ENCODE data around the gene NR4A3. TPM values are rescaled to one million over a fixed set of nuclear protein-coding genes. Genes with fewer than 3 reads are reported as not detected.
"Not testable (repeated sequence)": the region's sequence is repeated elsewhere in the genome, so short reads cannot be mapped to it uniquely, and the experiment has no call there.

Gene NR4A3
- total and polyA plus RNA-seq, 10 donors, result 0.32 to 6.7 (median 2.2) TPM

- DNase-seq, result no peak
- intact Hi-C loops (cut with DNase I; ENCODE audit: low total_unique reads), result no loop called here
- no peak for TF ChIP-seq POLR2AphosphoS5 (IDR thresholded peaks at IDR 0.05)
- peaks cover 11 to 23% (median 15%) of the 10 kb centered on the region in 6 donors for H3K4me1 ChIP-seq
- H3K9me3 ChIP-seq, result no peaks in the 10 kb centered on the region
- no peaks in the 10 kb centered on the region for H3K36me3 ChIP-seq
- WGBS, 5 donors, result 48 to 61% (median 60%) methylated on average over 4 of the region's 4 CpGs
- no peak overlapping the region for H3K27ac ChIP-seq
- H3K4me3 ChIP-seq, result no peak overlapping the region
- H3K27me3 ChIP-seq (replicated peaks in 1 of 7), result no peaks in the 10 kb centered on the region
These were observed 30.9 kb downstream of the NR4A3 start for GRCh38 chr9:99852617-99853016.

- H3K9me3 ChIP-seq, result no peaks in the 10 kb centered on the region
- intact Hi-C loops (cut with DNase I; ENCODE audit: low total_unique reads), result no loop called here
- H3K27ac ChIP-seq, result no peak overlapping the region
- TF ChIP-seq POLR2A (IDR thresholded peaks at IDR 0.05), result no peak
- TF ChIP-seq, protein P1, sequence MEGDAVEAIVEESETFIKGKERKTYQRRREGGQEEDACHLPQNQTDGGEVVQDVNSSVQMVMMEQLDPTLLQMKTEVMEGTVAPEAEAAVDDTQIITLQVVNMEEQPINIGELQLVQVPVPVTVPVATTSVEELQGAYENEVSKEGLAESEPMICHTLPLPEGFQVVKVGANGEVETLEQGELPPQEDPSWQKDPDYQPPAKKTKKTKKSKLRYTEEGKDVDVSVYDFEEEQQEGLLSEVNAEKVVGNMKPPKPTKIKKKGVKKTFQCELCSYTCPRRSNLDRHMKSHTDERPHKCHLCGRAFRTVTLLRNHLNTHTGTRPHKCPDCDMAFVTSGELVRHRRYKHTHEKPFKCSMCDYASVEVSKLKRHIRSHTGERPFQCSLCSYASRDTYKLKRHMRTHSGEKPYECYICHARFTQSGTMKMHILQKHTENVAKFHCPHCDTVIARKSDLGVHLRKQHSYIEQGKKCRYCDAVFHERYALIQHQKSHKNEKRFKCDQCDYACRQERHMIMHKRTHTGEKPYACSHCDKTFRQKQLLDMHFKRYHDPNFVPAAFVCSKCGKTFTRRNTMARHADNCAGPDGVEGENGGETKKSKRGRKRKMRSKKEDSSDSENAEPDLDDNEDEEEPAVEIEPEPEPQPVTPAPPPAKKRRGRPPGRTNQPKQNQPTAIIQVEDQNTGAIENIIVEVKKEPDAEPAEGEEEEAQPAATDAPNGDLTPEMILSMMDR (IDR thresholded peaks at IDR 0.05 in 8 of 11, conservative IDR thresholded peaks at IDR 0.05 in 3 of 11), result no peak
- TF ChIP-seq POLR2AphosphoS5 (IDR thresholded peaks at IDR 0.05), result no peak
- H3K4me1 ChIP-seq, result peaks cover 11 to 19% (median 14%) of the 10 kb centered on the region in 6 donors
- no peaks in the 10 kb centered on the region for H3K36me3 ChIP-seq
- no peak for DNase-seq
- 80 to 88% (median 82%) methylated on average over 8 of the region's 8 CpGs for WGBS, 5 donors
- no peak overlapping the region for H3K4me3 ChIP-seq
- no peaks in the 10 kb centered on the region for H3K27me3 ChIP-seq (replicated peaks in 1 of 7)
These were observed 33.9 kb downstream of the NR4A3 start for GRCh38 chr9:99855467-99856176.

GRCh38 chr9:99857576-99857975 is 35.9 kb downstream of the NR4A3 start:
- 95 to 100% (median 96%) methylated on average over 3 of the region's 3 CpGs for WGBS, 5 donors
- H3K4me1 ChIP-seq; DNase-seq; intact Hi-C loops (cut with DNase I; ENCODE audit: low total_unique reads); H3K27ac ChIP-seq; H3K27me3 ChIP-seq (replicated peaks in 1 of 7); H3K4me3 ChIP-seq; H3K36me3 ChIP-seq; H3K9me3 ChIP-seq: not testable (repeated sequence)

DNA sequence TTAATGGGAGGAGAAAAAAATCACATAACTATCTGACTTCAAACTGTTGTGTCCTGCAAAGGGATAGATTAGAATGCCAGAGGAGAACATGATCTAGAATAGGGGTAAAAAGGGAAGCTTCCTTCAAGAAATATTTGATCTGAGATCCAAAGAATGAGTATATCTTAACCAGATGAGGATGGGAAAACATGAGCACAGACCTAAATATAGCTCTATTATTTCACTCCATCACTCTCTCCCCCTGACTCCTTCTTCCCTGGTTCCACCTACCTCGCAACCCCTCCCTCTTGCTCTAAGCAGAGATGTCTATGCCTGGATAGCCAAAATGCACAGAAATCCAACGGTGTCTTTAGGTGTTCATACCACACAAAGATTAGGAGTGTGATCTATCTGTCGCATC is 36.4 kb downstream of the NR4A3 start:
- WGBS, 5 donors, result 93 to 96% (median 95%) methylated on average over 3 of the region's 3 CpGs
- H3K4me3 ChIP-seq, result no peak overlapping the region
- no peaks in the 10 kb centered on the region for H3K27me3 ChIP-seq (replicated peaks in 1 of 7)
- no peak for TF ChIP-seq POLR2A (IDR thresholded peaks at IDR 0.05)
- TF ChIP-seq, protein P1 (IDR thresholded peaks at IDR 0.05 in 8 of 11, conservative IDR thresholded peaks at IDR 0.05 in 3 of 11), result no peak
- intact Hi-C loops (cut with DNase I; ENCODE audit: low total_unique reads), result no loop called here
- no peaks in the 10 kb centered on the region for H3K36me3 ChIP-seq
- H3K9me3 ChIP-seq, result no peaks in the 10 kb centered on the region
- DNase-seq, result no peak
- H3K27ac ChIP-seq, result no peak overlapping the region
- H3K4me1 ChIP-seq, result no peaks in the 10 kb centered on the region

DNA sequence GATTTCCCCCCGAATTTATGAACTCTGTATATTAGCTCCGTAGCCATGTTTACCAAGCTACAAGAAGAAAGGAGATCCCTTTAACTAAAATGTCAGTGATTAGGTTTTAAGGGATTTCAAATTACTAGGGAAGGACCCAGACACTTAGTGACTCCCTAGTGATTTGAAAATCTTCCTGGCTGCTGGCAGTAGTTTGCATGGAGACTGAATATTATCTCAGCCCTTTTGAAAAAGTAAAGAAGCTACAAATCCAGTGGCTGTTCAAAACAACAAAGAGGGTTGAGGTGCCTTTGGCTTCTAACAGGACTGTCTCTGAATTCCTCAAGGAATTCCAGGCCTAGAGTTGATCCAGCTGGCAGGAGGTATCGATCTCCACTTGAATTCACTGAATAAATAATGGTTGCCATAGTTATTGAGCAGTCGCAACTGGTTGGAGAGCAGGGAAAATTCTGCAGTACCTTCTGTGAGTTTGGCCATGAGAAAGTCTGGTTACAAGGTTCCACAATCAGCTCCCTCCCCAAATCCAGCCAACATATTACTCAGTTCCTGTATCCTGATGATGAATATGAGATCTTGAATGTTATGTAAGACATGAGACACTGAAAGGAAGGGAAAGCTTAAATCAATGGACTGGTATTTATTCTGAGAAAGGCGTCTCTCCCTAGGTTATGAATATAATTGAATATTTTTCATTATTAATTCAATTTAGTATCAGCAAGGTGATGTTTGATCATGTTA is 37.7 kb downstream of the NR4A3 start:
- H3K4me3 ChIP-seq, result no peak overlapping the region
- no peaks in the 10 kb centered on the region for H3K4me1 ChIP-seq
- WGBS, 5 donors, result 86 to 89% (median 87%) methylated on average over 5 of the region's 5 CpGs
- DNase-seq, result no peak
- H3K9me3 ChIP-seq, result no peaks in the 10 kb centered on the region
- TF ChIP-seq, protein P1 (IDR thresholded peaks at IDR 0.05 in 8 of 11, conservative IDR thresholded peaks at IDR 0.05 in 3 of 11), result no peak
- no peak for TF ChIP-seq POLR2AphosphoS5 (IDR thresholded peaks at IDR 0.05)
- no peak for TF ChIP-seq POLR2A (IDR thresholded peaks at IDR 0.05)
- intact Hi-C loops (cut with DNase I; ENCODE audit: low total_unique reads), result no loop called here
- no peaks in the 10 kb centered on the region for H3K27me3 ChIP-seq (replicated peaks in 1 of 7)
- no peaks in the 10 kb centered on the region for H3K36me3 ChIP-seq
- no peak overlapping the region for H3K27ac ChIP-seq
